Fibroblast of skin of left quadriceps (primary cell): ENCODE data around the gene MDM1.

Source experiments
- DNase-seq, 2 experiments: peaks; one replicate each; pipeline ENCODE4 v3.0.0-alpha.2; 2013; ENCODE audit warnings: low read depth in 2 of 2

MDM1 gene

DNA sequence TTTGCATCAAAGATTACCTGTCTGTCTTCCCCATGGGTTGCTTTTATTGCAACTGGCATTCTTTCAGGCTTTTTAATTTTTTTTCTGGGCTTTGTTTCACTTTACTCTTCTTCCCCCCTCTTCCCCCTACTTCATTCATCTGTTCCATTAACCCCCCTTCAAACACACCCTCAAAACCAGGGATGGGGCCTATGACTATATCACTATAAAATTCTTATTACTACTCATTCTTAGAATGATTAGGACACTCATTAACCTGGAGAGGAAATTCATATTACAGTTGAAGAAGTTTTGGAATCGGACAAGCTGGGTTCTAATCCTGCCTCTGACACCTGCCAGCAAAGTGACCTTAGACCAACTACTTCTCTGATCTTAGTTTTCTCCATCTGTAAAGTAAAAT, 24.8 kb upstream of the MDM1 start:
- DNase-seq, result no peak

DNA sequence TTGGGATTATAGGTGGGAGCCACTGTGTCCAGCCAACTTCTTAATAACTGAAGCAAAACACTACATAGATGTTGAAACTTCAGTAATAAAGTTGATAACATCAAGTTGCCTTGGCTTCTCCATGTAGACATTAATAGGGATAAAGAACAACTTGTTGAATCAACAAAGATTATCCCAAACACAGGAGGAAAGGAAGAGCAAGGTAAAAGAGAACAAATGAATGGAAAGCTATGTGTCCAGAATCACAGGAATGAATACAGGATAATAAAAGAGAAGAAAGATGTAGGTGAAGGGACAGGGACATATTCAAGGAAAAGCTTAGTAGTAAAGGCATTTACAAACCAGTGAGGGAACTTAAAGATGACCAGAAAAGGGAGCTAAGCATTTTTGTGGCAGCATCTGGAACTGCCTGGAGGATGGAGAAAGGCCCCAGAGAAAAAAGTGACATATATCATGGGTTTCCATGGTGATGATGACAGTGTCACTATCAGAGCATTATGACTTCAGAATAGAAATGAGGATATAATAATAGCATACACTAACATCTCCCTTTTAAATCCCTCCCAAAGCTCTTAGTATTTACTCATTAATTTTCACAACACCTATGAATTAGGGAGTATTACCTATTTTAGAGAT, 24.0 kb upstream of the MDM1 start:
- no peak for DNase-seq

DNA sequence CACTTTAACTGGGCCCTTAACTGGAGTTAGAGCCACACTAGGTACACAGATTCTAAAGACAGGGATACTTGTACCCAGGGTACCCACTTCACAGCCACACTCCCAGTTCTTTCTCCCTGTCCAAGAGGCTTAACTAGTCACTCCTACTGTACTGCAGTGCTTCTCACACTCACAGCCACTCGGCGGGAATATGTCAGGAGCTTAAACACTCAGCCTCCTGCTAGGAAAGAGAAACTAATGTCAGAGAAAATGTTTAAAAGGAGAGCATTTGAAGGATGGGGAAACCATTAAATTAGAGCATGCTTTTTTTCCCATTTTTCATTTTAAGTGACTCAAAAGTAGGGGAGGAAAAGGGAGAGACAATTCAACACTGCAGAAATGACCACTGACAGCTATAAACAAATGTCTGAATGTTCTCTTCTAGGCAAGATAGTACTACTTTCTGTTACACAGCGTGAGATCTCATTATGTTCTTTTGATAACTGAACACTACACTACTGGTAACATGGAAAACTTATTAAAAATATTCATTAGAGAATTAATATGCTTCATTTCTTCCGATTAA, 22.9 kb upstream of the MDM1 start:
- no peak for DNase-seq

GRCh38 chr12:68352067-68352466, 19.9 kb upstream of the MDM1 start:
- DNase-seq, result no peak

- DNase-seq, result peak; percentile 48 to 53
These were observed 18.6 kb upstream of the MDM1 start for GRCh38 chr12:68350753-68351152.

DNA sequence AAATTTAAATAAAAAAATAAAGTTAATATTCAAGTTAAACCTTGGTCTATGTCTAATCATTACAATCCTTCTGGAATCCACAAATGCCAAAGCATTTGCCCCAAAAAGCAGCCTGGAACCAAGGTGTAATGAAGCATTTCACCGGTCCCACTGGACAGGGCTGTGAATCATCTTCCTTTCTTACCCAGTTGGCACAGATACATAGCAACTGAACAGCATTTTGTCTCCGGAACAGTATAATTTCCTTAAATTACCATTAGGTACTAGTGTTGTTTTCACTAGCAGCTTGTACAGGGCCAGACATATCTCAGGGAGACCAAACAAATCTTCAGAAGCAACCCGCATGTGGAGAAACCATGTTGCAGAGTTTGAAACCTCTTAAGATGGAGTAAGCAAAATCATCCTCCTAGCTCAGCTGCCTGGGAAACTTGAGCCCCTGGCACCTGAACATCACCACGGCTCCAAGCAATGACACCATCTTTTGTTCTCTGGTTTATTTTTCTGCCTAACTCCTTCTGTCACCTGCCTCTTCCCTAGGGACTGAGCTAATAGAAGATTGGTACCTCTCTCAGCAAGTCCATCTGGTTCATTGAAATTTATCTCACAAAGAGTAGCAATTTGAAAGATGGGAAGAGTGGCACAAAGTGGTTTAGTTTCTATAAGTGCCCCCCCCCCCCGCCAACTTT, 17.9 kb upstream of the MDM1 start:
- no peak for DNase-seq

DNA sequence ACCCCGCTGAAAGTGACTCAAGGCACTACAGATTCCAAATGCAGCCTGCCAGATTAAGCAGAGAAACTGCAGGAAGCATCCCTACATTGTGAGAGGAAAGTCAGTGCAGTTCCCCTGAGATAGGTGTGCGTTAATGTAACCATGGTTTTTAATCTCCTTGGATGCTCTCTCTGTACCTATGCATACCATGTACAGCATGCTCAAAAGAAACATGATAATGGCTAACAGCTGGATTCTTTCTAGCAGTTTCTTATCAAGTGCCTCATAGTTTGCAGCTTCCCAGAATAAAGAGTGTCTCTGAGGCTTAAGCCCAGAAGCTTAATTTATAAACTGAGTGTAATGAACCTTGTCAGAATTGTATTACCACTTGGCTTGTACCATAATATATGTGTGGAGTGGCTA, 17.1 kb upstream of the MDM1 start:
- DNase-seq, result no peak

- DNase-seq, result no peak
These were observed 16.3 kb upstream of the MDM1 start for GRCh38 chr12:68348419-68348818.

- no peak for DNase-seq
These were observed 13.6 kb upstream of the MDM1 start for GRCh38 chr12:68345763-68346162.

GRCh38 chr12:68344126-68344525, 12.0 kb upstream of the MDM1 start:
- DNase-seq, result no peak

DNA sequence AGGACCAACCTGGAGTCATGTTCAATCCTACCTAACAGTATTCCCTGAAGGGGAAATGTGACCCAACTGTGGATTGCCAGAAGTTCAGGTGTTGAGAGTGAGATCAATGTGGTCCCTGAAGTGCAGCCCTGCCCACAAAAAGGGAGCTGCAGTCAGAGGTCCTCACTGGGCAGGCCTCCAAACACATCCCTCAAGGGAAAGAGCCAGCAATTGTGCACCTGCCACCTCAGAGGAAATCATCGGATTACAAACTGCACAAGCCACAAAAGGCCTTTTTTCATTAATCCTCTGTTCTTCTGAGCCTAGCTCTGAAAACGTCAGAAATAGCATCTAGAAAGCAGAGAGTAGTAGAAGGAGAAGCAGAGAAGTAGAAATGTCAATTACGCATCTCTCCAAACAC, 10.8 kb upstream of the MDM1 start:
- no peak for DNase-seq

DNA sequence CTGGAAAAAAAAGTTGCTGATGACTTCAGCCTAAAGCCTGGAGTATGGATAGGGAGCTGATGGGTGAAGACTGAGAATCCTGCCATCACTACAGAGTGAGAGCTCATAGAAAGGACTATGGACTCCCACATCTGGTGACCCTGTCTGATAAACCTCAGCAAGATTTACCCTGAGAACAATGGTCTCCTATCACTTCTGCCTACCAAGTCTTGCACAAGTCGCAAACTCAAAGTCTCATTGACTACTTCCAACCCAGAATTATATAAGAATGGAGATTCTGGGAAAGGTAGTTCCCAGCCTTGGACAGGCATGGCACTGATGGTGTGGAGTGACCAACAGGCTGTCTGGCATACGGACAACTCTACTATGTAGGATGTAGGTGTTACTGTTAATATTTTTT, 9.7 kb upstream of the MDM1 start:
- no peak for DNase-seq

DNA sequence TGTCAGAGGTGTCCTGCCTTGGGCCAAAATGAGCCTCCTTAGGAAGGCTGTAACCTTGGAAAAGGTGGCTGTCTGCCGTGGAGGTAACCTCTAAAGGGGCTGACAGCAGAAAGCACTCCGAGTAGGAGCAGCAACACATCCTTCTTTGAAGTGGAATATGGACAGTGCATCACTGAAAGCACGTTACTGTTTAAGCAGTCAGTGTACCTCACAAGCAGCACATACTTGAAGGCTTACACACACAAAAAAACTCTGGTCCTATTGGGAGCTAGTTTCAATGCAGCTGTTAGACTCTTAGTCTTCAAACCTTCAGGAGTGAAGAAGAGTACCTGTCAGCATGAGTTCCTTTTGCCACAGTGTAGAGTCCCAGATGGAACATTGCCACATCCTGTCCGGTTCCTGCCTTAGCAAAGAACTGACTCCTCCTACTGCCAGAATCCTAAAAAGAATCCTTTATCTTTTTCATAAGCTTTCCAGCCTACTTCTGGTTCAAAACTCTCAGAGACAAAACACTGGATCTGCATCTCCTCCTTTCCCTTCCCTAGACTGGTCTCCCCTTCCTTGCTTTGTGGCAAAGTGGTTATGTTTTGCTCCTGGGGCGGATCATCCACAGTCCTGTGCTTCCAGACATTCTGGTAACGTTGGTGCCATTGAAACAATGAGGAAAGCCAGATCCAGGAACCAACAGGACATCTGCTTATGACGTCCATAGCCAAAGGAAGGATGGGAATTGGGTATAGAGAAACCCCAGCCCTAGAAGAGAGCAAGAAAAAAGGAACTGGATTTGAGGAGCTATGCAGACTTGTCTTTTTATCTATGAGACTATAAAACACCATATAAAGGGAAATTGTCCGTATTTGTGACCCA, 8.5 kb upstream of the MDM1 start:
- no peak for DNase-seq

GRCh38 chr12:68336889-68337303, 4.7 kb upstream of the MDM1 start:
- no peak for DNase-seq

DNA sequence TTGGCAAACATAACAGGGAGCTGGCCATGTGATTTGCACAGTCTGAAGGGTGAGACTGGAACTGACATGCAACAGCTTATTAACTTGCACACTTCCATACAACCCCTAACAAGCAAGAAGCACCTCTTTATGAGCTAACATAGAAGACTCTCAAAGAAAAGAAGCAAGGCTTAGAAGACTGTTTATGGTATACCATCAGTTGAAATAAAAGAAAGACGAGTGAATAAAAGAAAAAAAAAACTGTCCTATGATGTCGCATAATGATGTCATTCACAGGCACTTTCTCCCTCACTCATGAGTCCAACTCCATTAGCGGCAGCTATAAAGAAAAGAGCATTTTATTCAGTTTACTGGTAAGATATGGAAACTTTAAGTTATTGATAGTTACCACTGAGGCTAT, 3.3 kb upstream of the MDM1 start:
- no peak for DNase-seq

- DNase-seq, result no peak
These were observed 2.0 kb upstream of the MDM1 start for GRCh38 chr12:68334132-68334531.

DNA sequence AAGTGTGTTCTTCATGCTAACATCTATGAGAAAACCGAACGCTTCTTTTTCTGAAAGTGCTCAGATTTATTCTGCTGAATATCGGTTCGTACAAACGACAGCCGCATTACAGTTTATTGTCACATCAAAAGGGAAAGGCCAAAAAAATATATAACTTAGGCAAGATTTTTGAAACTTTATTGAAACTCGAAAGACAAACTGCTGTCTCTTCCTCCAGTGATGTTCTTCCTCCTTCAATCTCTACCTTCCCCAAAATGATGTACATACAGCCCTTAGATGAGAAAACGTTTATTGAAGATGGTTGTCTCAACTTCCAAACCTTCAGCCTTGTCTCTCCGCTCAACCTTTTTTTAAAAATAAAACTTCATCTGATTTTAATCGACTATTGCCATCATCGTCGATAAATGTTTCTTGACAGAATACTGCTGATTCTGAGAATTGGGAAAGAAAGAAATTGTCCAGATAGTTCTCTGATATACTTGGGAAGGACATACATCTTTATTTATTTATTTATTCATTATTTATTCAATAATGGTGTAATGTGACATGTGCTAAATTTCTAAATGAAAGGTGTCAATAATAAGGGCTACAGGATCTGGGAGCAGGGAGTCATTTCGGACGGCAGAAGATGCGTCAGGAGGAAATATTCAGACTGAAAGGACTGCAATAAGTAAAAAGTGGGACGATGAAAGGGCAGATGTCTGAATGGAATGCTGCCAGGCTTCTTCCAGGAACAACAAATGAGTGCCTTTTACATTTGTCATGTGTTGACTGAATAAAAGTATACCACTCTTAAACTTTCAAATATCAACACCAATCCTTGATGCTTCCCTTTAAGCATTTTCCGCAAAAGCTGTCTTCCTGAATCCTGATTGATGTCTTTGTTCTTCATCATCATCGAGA, 817 bp upstream of the MDM1 start:
- no peak for DNase-seq

GRCh38 chr12:68331500-68331868, 678 bp downstream of the MDM1 start:
- no peak for DNase-seq

DNA sequence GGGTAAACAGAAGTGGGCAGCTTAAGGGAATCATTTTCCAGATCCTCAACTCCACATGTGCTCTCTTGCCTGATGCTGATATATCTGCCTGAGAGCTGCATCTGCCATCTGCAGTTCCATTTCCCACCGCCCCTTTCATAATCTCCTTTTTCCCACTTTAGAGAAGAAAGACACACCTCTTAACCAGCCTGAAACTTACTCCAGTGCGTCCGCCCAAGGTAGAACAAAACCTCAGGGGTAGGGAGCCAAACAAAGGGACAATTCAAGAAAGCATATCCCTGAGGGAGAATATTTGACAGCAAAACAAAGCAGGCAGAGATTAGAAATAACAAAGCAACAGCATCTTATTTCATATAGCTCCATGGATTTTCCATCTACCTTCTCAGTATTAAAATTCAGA, 4.3 kb downstream of the MDM1 start:
- DNase-seq, result no peak

- DNase-seq, result no peak
These were observed 5.4 kb downstream of the MDM1 start for GRCh38 chr12:68326716-68327115.

DNA sequence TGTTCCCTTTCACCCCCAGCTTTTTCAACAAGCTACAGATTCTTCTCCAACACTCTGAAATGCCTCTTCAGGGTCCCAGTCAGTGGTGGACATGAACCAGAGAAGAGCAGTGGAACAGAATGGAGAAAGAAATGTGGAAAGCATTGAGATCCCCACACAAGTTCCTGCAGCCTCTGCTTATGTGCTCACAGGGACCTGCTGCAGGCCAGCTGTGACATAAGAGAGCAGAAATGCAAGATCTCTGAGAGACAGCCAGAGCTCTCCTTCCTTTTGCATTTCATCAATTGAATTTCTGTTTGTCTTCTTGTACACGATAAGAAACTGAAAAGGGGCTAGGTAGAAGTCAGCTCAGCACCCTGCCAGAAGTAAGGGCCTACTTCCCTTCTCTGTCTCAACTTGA, 6.2 kb downstream of the MDM1 start:
- DNase-seq, result no peak

- no peak for DNase-seq
These were observed 7.6 kb downstream of the MDM1 start for GRCh38 chr12:68324531-68324930.
